GM04504 (cell line): ENCODE results near the gene PARD3B.

Source experiments
- DNase-seq: peaks from one replicate; pipeline ENCODE4 v3.0.0-alpha.2; 2012; ENCODE audit warnings: low read depth

The PARD3B gene

GRCh38 chr2:204586444-204587180 is 41.3 kb downstream of the PARD3B start:
- no peak for DNase-seq

DNA sequence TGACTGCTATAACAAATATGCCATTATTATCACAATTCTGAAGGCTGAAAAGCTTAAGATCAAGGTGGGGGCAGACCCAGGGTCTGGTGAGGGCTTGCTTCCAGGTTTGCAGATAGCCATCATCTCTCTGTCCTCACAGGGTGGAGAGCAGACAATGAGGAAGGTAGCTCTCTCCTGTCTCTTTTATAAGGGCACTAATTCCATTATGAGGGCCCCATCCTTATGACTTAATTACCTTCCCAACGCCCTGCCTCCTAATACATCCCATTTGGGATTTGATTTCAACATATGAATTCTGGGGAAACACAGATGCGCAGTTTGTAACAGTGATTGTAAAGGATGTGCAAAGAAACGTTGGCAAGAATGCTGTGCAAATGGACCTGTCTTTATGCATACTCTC is 44.8 kb downstream of the PARD3B start:
- DNase-seq = no peak

DNA sequence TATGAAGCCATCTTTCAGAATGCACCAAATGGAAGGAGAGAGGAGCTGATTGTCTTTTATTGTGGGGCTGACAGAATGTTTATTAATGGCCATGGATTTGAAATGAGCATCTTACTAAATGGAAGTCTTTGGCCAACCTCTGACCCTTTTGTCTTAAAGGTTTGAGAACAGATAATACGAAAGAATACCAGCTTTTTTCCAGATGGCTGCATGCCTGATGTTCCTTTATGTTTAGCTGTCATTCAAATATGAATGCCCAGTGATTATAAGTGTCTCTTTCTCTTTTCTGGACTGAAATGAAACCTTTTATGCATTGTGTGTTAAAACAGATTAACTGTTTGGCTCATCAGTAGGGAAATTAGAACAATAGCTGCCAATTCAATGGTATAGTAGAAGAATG is 46.0 kb downstream of the PARD3B start:
- no peak for DNase-seq

DNA sequence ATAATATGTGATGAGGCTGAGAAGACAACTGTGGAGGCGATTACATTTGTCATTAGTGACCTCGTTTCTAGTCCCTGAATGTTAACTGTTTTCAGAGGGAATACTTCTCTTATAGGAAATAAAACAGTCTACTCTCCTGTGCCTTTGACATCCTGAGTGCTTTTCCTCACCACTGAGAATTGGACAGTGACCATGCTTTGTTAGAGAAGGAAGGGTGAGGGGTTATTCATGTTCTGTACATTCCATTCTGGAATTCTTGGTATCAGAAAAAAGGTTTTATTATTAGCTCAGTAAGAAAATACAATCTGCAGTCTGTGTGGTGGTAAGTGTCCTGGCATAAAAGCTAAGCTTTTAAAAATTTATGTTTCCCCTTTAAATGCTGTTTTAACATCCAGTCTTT is 58.8 kb downstream of the PARD3B start:
- DNase-seq = no peak

DNA sequence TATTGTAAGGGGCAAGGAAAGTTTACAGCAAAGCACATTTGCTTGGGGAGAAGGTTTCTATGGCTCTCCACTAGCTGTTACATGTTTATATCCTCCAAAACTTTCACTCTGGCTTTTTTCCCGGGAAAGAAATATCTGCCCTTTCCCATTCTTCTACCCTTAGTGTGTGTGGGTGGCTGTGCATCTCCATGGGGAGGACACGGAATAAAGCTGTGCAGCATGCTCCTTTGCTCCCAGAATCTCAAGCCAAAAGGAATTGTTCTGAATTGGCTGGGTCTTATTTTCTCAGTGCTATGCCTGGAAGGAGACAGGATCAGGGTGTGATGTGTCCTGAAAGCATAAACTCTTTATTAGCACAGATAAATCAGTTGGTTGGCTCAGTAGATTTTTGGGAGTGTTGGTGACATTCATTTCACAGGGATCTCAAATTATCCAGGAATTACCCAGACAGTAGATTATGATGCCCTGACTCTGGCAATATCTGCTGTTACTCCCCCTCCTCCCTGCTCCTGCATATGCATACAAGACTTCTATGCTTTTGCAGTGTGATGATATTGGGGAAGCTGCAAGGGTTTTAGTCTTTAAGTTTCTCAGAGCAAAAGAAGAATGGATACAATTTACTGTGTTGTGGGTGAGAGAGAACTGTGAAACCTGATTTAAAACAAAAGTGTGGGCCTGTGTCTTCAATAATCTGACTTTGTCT is 63.1 kb downstream of the PARD3B start:
- DNase-seq = peak; percentile 54

- DNase-seq = no peak
Measured at GRCh38 chr2:204611017-204611631, 65.8 kb downstream of the PARD3B start.

- no peak for DNase-seq
Measured at GRCh38 chr2:204611764-204612163, 66.5 kb downstream of the PARD3B start.

GRCh38 chr2:204613635-204614034 is 68.4 kb downstream of the PARD3B start:
- DNase-seq = no peak

GRCh38 chr2:204615456-204615855 is 70.2 kb downstream of the PARD3B start:
- DNase-seq = no peak

DNA sequence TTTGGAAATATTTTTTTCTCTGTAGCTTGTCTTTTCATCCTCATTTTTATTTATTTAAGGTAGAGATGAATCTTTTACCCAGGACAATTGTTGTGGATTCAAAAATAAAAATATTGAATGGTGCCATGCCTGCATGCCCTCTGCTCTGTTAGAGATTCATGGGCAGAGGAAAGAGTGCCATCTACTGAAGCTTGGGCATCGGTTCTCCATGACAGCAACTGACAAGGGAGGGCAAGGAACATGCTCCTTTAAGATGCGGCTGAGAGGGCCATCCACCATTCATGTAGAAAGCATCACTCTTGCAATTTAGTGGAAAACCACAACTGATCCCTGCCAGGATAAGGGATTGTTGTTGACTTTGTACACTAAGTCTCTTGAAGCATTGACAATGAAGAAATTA is 79.9 kb downstream of the PARD3B start:
- DNase-seq = no peak

- no peak for DNase-seq
Measured at GRCh38 chr2:204628926-204629712, 83.8 kb downstream of the PARD3B start.

GRCh38 chr2:204632410-204632809 is 87.1 kb downstream of the PARD3B start:
- no peak for DNase-seq

DNA sequence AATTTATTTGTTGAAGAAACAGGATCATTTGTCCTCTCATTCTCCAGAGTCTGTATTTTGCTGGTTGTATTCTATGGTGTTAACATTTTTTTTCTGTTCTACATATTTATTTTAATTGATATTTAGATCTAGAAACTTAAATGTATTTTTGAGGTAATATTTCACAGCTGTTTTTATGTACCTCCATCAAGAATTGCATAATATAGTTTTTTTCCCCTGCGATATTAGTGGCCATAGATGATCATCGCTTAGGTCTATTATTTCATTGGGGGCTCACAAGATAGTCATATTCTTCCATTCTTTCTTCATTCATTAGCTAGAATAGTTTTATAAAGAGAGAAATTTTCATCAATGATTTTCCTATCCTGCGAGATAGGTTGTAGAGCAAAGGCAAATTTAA is 89.3 kb downstream of the PARD3B start:
- DNase-seq = no peak

DNA sequence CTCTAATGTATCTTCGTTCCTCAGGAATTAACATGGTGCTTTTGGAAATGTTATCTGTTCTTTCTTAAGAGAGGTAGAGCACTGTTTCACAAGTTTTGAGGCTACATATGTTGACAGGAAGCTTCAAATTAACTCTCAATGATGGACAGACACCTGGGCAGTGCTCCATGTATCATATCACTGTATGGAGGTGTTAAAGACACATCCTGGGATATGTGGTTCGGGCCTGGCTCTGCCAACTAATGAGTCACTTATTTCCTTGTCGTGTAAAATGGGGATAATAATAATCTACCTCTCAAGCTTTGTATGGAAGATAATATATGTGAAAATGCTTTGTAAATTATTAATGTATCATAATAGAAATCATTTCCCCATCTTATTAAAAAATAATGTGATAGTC is 90.2 kb downstream of the PARD3B start:
- no peak for DNase-seq

- no peak for DNase-seq
Measured at GRCh38 chr2:204638471-204639194, 93.4 kb downstream of the PARD3B start.

DNA sequence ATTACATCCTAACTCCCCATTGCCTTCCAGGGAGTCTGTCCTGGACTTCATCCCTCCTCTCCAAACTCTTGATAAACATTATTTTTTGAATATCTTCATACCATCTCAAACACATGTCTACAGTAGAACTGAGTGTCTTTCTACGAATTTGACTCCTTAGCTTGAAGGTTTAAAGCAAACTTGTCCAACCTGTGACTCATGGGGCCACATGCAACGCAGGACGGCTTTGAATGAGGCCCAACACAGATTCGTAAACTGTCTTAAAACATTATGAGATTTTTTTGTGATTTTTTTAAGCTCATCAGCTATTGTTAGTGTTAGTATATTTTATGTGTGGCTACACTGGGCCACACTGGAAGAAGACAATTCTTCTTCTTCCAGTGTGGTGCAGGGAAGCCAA is 98.1 kb downstream of the PARD3B start:
- no peak for DNase-seq

GRCh38 chr2:204645018-204645773 is 99.9 kb downstream of the PARD3B start:
- DNase-seq = no peak

DNA sequence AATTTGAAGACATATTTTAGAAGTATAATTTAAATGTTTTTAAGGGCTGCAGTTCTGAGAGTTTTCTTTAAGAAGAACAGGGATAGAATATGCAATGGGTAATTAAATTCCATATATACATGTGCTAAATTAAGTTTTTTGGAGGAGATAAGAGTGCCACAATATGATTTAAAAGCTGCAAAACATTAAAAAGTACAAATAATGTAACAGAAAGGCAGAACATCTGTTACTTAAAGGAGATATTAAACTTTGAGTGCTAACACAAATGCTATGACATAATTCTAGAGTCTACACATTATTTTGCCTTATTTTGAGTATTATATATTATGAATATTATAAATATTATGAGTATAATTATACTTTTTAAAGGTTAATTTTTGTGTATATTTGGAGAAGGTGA is 102.4 kb downstream of the PARD3B start:
- no peak for DNase-seq

DNA sequence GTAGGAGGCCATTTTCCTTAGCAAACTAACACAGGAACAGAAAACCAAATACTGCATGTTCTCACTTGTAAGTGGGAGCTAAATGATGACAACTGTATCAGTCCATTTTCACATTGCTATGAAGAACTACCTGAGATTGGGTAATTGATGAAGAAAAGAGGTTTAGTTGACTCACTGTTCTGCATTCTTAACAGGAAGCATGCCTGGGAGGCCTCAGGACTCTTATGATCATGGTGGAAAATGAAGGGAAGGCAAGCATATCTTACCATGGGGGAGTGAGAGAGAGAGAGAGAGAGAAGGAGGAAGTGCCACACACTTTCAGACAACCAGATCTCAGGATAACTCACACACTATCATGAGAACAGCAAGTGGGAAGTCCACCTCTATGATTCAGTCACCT is 105.3 kb downstream of the PARD3B start:
- no peak for DNase-seq

DNA sequence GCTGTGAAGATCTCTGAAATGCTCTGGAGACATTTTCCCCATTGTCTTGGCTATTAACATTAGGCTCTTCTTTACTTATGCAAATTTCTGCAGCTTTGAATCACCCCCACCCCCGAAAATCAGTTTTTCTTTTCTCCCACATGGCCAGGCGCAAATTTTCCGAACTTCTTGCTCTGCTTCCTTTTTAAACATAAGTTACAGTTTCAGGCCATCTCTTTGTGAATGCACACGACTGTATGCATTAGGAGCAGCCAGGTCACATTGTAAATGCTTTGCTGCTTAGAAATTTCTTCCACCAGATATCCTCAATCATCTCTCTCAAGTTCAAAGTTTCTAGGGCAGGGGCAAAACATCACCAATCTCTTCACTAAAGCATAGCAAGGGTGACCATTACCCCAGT is 106.8 kb downstream of the PARD3B start:
- DNase-seq = no peak

- no peak for DNase-seq
Measured at GRCh38 chr2:204654669-204655068, 109.4 kb downstream of the PARD3B start.
